K562 (cell line): Measurements from ENCODE around the gene GFM1. TPM values are rescaled to one million over a fixed set of nuclear protein-coding genes. Genes with fewer than 3 reads are reported as not detected.
A peak's percentile ranks its signal among the peaks of the same experiment; 100 is the strongest.

ENCODE experiments used
- ATAC-seq: fragments of 200-7000 bp; cut with Tn5 transposase; 3 replicates; pipeline ENCODE4 v1.9.1; 2020; ENCODE audit warnings: moderate library complexity
- BruUV-seq: library from RNA; stranded (reverse); fragments of 400-500 nt; replicated peaks from 2 replicates; lab custom pipeline; 2021; lab: Mats Ljungman, UMichigan
- CTCF ChIA-PET: fragments of 300-600 bp; formaldehyde crosslinking; extraction: SDS; loops from one replicate; lab custom pipeline; 2021; ENCODE audit warnings: low intra/inter-chr PET ratio; lab: Yijun Ruan, JAX
- POLR2A ChIA-PET: fragments of 300-600, 350-650 bp; sonication (Branson Sonifier 250); formaldehyde crosslinking; extraction: SDS; loops from one replicate; lab custom pipeline; 2021; ENCODE audit warnings: antibody characterized with exemption, inconsistent platforms; lab: Yijun Ruan, JAX
- DNase-seq, 4 experiments: peaks; one replicate each; pipeline versions ENCODE4 v3.0.0 to v3.0.0-alpha.2; 2011 to 2018; ENCODE audit warnings: low spot score in 3 of 4, mixed read lengths in 3 of 4; ENCODE audit errors: extremely low read depth in 1 of 4
- FAIRE-seq: peaks from 2 replicates; lab custom pipeline; 2011; peaks lifted over from hg19 to GRCh38; lab: Jason Lieb, UNC
- H2AFZ ChIP-seq: 2 replicates; pipeline ENCODE4 v1.6.0; 2011; ENCODE audit warnings: low read depth, low read length, control low read depth, inconsistent platforms
- H3K27ac ChIP-seq: fragments of 200-600 bp; 3 replicates; pipeline ENCODE4 v1.8.0; 2011; ENCODE audit warnings: low read depth, mild to moderate bottlenecking, control low read depth, inconsistent platforms, low read length, moderate library complexity, mixed read lengths; ENCODE audit errors: extremely low read depth
- H3K27me3 ChIP-seq, 2 experiments: fragments of 300-600 bp in 1 of 2; 2 replicates in 1 of 2; 3 replicates in 1 of 2; pipeline versions ENCODE4 v1.6.0 to v1.8.0; 2011; ENCODE audit warnings: inconsistent platforms in 2 of 2, low read length in 2 of 2, mild to moderate bottlenecking in 1 of 2, mixed read lengths in 1 of 2, moderate library complexity in 1 of 2; ENCODE audit not compliant: control insufficient read depth in 2 of 2, insufficient read depth in 2 of 2
- H3K36me3 ChIP-seq: fragments of 300-600 bp; 3 replicates; pipeline ENCODE4 v1.8.0; 2011; ENCODE audit warnings: mild to moderate bottlenecking, low read length, inconsistent platforms; ENCODE audit not compliant: control insufficient read depth, insufficient read depth
- H3K4me1 ChIP-seq, 2 experiments: fragments of 200-600 bp in 1 of 2; replicated peaks in 1 of 2; 2 replicates in 1 of 2; 3 replicates in 1 of 2; pipeline versions ENCODE4 v1.5.1 to v1.8.0; 2011; ENCODE audit warnings: inconsistent platforms in 2 of 2, low read length in 2 of 2, mild to moderate bottlenecking in 1 of 2, mixed read lengths in 1 of 2, moderate library complexity in 1 of 2; ENCODE audit not compliant: control insufficient read depth in 2 of 2, insufficient read depth in 2 of 2
- H3K4me2 ChIP-seq: 2 replicates; pipeline ENCODE4 v1.6.1; 2011; ENCODE audit warnings: low read length, control low read depth, inconsistent platforms, mixed read lengths; ENCODE audit not compliant: insufficient read depth
- H3K4me3 ChIP-seq: fragments of 200-600 bp; sonication (generic), shearing (Covaris generic); 2 replicates; pipeline ENCODE4 v1.5.1; 2016; ENCODE audit warnings: control low read depth, inconsistent platforms
- H3K79me2 ChIP-seq: fragments of 200-600 bp; 3 replicates; pipeline ENCODE4 v1.8.0; 2011; ENCODE audit warnings: low read length, inconsistent platforms; ENCODE audit not compliant: control insufficient read depth, insufficient read depth
- H3K9ac ChIP-seq, 2 experiments: 2 replicates each; pipeline versions ENCODE4 v1.6.0 to v1.6.1; 2011; ENCODE audit warnings: low read depth in 2 of 2, low read length in 2 of 2, control low read depth in 1 of 2, inconsistent platforms in 1 of 2, mild to moderate bottlenecking in 1 of 2, mixed read lengths in 1 of 2; ENCODE audit not compliant: insufficient read depth in 1 of 2
- H3K9me1 ChIP-seq: one replicate; pipeline ENCODE4 v1.6.0; 2011; ENCODE audit warnings: inconsistent platforms, mild to moderate bottlenecking, low read length, moderate library complexity; ENCODE audit not compliant: control insufficient read depth, insufficient read depth
- H3K9me3 ChIP-seq: replicated peaks from 2 replicates; pipeline ENCODE4 v1.5.1; 2011; ENCODE audit warnings: low read depth, low read length, inconsistent platforms; ENCODE audit not compliant: control insufficient read depth, insufficient read depth
- H4K20me1 ChIP-seq: replicated peaks from 2 replicates; pipeline ENCODE4 v1.6.1; 2011; ENCODE audit warnings: low read length, inconsistent platforms, mixed read lengths; ENCODE audit not compliant: control insufficient read depth, insufficient read depth
- ARID1B ChIP-seq: fragments of 450-650 bp; IDR thresholded peaks from 2 replicates; pipeline ENCODE4 v1.6.1; 2016; ENCODE audit warnings: antibody characterized with exemption, mild to moderate bottlenecking, inconsistent platforms
- FOXA3 ChIP-seq, 2 experiments: fragments of 450-650 bp in 1 of 2; sonication (generic) in 1 of 2; formaldehyde crosslinking; IDR thresholded peaks in 1 of 2; conservative IDR thresholded peaks in 1 of 2; 2 replicates each; pipeline versions ENCODE4 v1.4.0 to v1.8.0; 2020 to 2022; ENCODE audit warnings: mild to moderate bottlenecking in 2 of 2, missing genetic modification reagents in 1 of 2
- HMG20B ChIP-seq: fragments of 250-450 bp; sonication (Bioruptor Pico); IDR thresholded peaks from 2 replicates; pipeline ENCODE4 v1.5.0; 2021; ENCODE audit warnings: mild to moderate bottlenecking
- L3MBTL2 ChIP-seq: fragments of 450-650 bp; IDR thresholded peaks from 2 replicates; pipeline ENCODE4 v1.6.1; 2016; ENCODE audit warnings: mild to moderate bottlenecking, moderate library complexity
- MAZ ChIP-seq, 2 experiments: fragments of 450-650 bp in 1 of 2; sonication (generic) in 1 of 2; formaldehyde crosslinking; IDR thresholded peaks in 1 of 2; conservative IDR thresholded peaks in 1 of 2; 2 replicates each; pipeline versions ENCODE4 v1.4.0 to v1.5.0; 2020; ENCODE audit warnings: mild to moderate bottlenecking in 1 of 2, missing genetic modification reagents in 1 of 2
- MCM2 ChIP-seq: fragments of 450-650 bp; IDR thresholded peaks from 2 replicates; pipeline ENCODE4 v1.6.1; 2017; ENCODE audit warnings: low read depth, mild to moderate bottlenecking
- NFATC3 ChIP-seq: fragments of 450-650 bp; IDR thresholded peaks from 2 replicates; pipeline ENCODE4 v1.6.1; 2017; ENCODE audit warnings: mild to moderate bottlenecking
- PML ChIP-seq: IDR thresholded peaks from 2 replicates; pipeline ENCODE4 v1.6.1; 2012; ENCODE audit warnings: low read length, inconsistent platforms
- POLR3A ChIP-seq: IDR thresholded peaks from 2 replicates; pipeline ENCODE4 v1.6.1; 2011; ENCODE audit warnings: borderline replicate concordance, mild to moderate bottlenecking, moderate library complexity; ENCODE audit not compliant: insufficient read length, insufficient read depth; ENCODE audit errors: extremely low read depth
- RREB1 ChIP-seq: fragments of 250-450 bp; sonication (Bioruptor Pico); IDR thresholded peaks from 2 replicates; pipeline ENCODE4 v1.4.0; 2020
- SAFB ChIP-seq: fragments of 200-400 bp; formaldehyde crosslinking; IDR thresholded peaks from 2 replicates; pipeline ENCODE4 v1.6.1; 2017; ENCODE audit warnings: low read depth, low read length, borderline replicate concordance
- SIN3B ChIP-seq: fragments of 450-650 bp; IDR thresholded peaks from 2 replicates; pipeline ENCODE4 v1.6.1; 2017; ENCODE audit warnings: low read depth, mild to moderate bottlenecking, moderate library complexity
- XRCC4 ChIP-seq: IDR thresholded peaks from one replicate; pipeline ENCODE4 v1.6.1; 2011; ENCODE audit not compliant: insufficient read depth, insufficient read length; ENCODE audit errors: extremely low read depth
- ZBTB7A ChIP-seq: IDR thresholded peaks from 2 replicates; pipeline ENCODE4 v1.6.1; 2011; ENCODE audit warnings: low read depth, mild to moderate bottlenecking, low read length, moderate library complexity, borderline replicate concordance; ENCODE audit not compliant: control insufficient read depth
- ZNF644 ChIP-seq: fragments of 200-800 bp; sonication (Bioruptor generic); IDR thresholded peaks from 2 replicates; pipeline ENCODE4 v1.6.1; 2016; ENCODE audit warnings: low read depth, missing genetic modification characterization, missing compliant biosample characterization
- ZNF780A ChIP-seq: fragments of 250-450 bp; sonication (Bioruptor Pico); IDR thresholded peaks from 2 replicates; pipeline ENCODE4 v1.5.0; 2021; ENCODE audit warnings: mild to moderate bottlenecking
- WGBS: fragments of 100-300 bp; shearing (Covaris generic); methylation state at CpG from one replicate; pipeline ENCODE4 v1.1.6; 2016; ENCODE audit warnings: low coverage, mixed read lengths; ENCODE audit not compliant: insufficient coverage; ENCODE audit errors: missing lambda C conversion rate; 5-methylcytosine and 5-hydroxymethylcytosine counted together
- in situ Hi-C: fragments of 300-500 bp; cut with MboI; formaldehyde crosslinking; loops from 4 replicates; pipeline ENCODE4 v1.15.0; 2018; ENCODE audit warnings: inconsistent platforms, mixed read lengths
- intact Hi-C: fragments of 100-400 bp; cut with micrococcal nuclease; formaldehyde crosslinking; loops from 2 replicates; pipeline ENCODE4 v1.14.2; 2022
- polyA plus RNA-seq, 8 experiments: library from polyadenylated mRNA; depleted of rRNA in 4 of 8; stranded (reverse) in 5 of 8; unstranded in 3 of 8; fragments of >200 nt; fragmentation: Nextera tagmentation in 2 of 8; fragmentation: Illumina TruSeq in 1 of 8; extraction: Ambion mirVana in 2 of 8; extraction: Trizol in 1 of 8; gene quantifications; 2 replicates each; pipeline versions ENCODE4 v1.2.1 to v1.2.3, GENCODE V29; 2011 to 2014; ENCODE audit warnings: inconsistent platforms in 1 of 8, missing spikeins in 1 of 8
- total RNA-seq, 7 experiments: library from RNA; depleted of rRNA in 6 of 7; stranded (reverse); fragments of >200 nt in 6 of 7; fragmentation: Illumina TruSeq in 2 of 7; extraction: Trizol in 2 of 7; gene quantifications; 2 replicates each; pipeline versions ENCODE4 v1.2.1 to v1.2.3, GENCODE V29; 2011 to 2021; ENCODE audit warnings: low replicate concordance in 1 of 7
- TF ChIP-seq, protein P1 (sequence below): IDR thresholded peaks from 2 replicates; pipeline ENCODE4 v1.6.1; 2012; ENCODE audit warnings: low read depth, low read length, improper control_type of control experiment, borderline replicate concordance

Gene GFM1
- total and polyA plus RNA-seq, 9 of the 15 experiments (the other 6 are each of a cell fraction or from before 2014, with no cell fraction given) = 38.9 to 86.7 (median 64.8) TPM

GRCh38 chr3:158640646-158641045 is 3.7 kb upstream of the GFM1 start:
- no peak for ATAC-seq
- CTCF ChIA-PET = no interaction called here
- H3K4me3 ChIP-seq = no peak overlapping the region
- no peak overlapping the region for H3K9ac ChIP-seq
- in situ Hi-C loops = no loop called here
- no peaks in the 10 kb centered on the region for H3K27me3 ChIP-seq
- TF ChIP-seq XRCC4 = no peak
- no peak for TF ChIP-seq ZBTB7A
- no peak for TF ChIP-seq PML
- no peak for TF ChIP-seq L3MBTL2
- no peak for TF ChIP-seq RREB1 (CRISPR knock-in tag)
- TF ChIP-seq FOXA3 (CRISPR knock-in tag; conservative IDR thresholded peaks at IDR 0.05 in 1 of 2, IDR thresholded peaks at IDR 0.05 in 1 of 2) = no peak
- no peak for TF ChIP-seq POLR3A
- TF ChIP-seq HMG20B = no peak
- TF ChIP-seq, protein P1, sequence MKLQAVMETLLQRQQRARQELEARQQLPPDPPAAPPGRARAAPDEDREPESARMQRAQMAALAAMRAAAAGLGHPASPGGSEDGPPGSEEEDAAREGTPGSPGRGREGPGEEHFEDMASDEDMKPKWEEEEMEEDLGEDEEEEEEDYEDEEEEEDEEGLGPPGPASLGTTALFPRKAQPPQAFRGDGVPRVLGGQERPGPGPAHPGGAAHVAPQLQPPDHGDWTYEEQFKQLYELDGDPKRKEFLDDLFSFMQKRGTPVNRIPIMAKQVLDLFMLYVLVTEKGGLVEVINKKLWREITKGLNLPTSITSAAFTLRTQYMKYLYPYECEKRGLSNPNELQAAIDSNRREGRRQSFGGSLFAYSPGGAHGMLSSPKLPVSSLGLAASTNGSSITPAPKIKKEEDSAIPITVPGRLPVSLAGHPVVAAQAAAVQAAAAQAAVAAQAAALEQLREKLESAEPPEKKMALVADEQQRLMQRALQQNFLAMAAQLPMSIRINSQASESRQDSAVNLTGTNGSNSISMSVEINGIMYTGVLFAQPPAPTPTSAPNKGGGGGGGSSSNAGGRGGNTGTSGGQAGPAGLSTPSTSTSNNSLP = no peak
- no peak for TF ChIP-seq MCM2
- no peak for TF ChIP-seq NFATC3
- TF ChIP-seq SAFB = no peak
- no peak for TF ChIP-seq ZNF780A (CRISPR knock-in tag)
- TF ChIP-seq ZNF644 (tag) = no peak
- no peak for TF ChIP-seq SIN3B
- TF ChIP-seq MAZ (CRISPR knock-in tag; conservative IDR thresholded peaks at IDR 0.05 in 1 of 2, IDR thresholded peaks at IDR 0.05 in 1 of 2) = no peak
- no peak for TF ChIP-seq ARID1B
- TF ChIP-seq, all 486 proteins: peak for 0
- no peaks in the 10 kb centered on the region for H3K9me3 ChIP-seq
- BruUV-seq = no TSS peak
- no peaks in the 10 kb centered on the region; the same call in 1 of the 2 replicates for H4K20me1 ChIP-seq
- no peak for FAIRE-seq
- peaks cover 14% of the 10 kb centered on the region for H3K79me2 ChIP-seq
- no peak overlapping the region for H3K4me2 ChIP-seq
- H2AFZ ChIP-seq = peak overlapping the region; percentile 28; the same call in 1 of the 2 replicates
- peaks cover 9 to 14% of the 10 kb centered on the region in 2 experiments; a peak in 4 of 5 replicates for H3K4me1 ChIP-seq
- DNase-seq = no peak
- intact Hi-C loops = loop anchor here (10.0 kb wide), 1 partner anchor 66 kb away; the partner anchor contains the start of gene MLF1
- no peaks in the 10 kb centered on the region for H3K9me1 ChIP-seq
- H3K27ac ChIP-seq = no peak overlapping the region
- POLR2A ChIA-PET = no interaction called here
- 57% methylated on average over 7 of the region's 7 CpGs for WGBS
- peaks cover 2% of the 10 kb centered on the region; the same call in 1 of the 3 replicates for H3K36me3 ChIP-seq
